ENCODE data around the gene VCAM1. TPM values are rescaled to one million over a fixed set of nuclear protein-coding genes. Genes with fewer than 3 reads are reported as not detected.

Gene VCAM1
- total and polyA plus RNA-seq, 2 donors (not counting 3 experiments of a cell fraction or from before 2014, with no cell fraction given): 1.8 to 2.3 TPM

GRCh38 chr1:100706296-100706695, 13.2 kb upstream of the VCAM1 start:
- BruUV-seq (replicated peaks): no TSS peak
- no peak for DNase-seq (ENCODE audit: low read depth, low spot score)
- dilution Hi-C loops (cut with MboI; ENCODE audit: extremely low pct_ligation_motif_present, low sequenced_read_pairs): no loop called here
- Histone ChIP-seq H3K4me2 (ENCODE audit: insufficient read depth, low read length) (no peak overlapping the region), H3K79me2 (ENCODE audit: control insufficient read depth, insufficient read depth, low read length) (no peaks in the 10 kb centered on the region), H3K36me3 (ENCODE audit: control insufficient read depth in 2 of 2, extremely low read depth in 1 of 2, insufficient read depth in 2 of 2, low read length in 2 of 2) (no peaks in the 10 kb centered on the region), H3K4me3 (replicated peaks in 1 of 3; ENCODE audit: insufficient read depth in 1 of 3, low read depth in 1 of 3, low read length in 3 of 3) (no peak overlapping the region), H2AFZ (ENCODE audit: low read depth, low read length) (no peak overlapping the region), H3K27ac (ENCODE audit: insufficient read depth, low read depth, low read length) (no peak overlapping the region), H3K4me1 (ENCODE audit: control insufficient read depth, extremely low read depth, insufficient read depth, low read length) (peaks cover 30% of the 10 kb centered on the region), H3K27me3 (ENCODE audit: control insufficient read depth in 2 of 2, insufficient read depth in 2 of 2, low read length in 2 of 2) (no peaks in the 10 kb centered on the region), H3K9me3 (replicated peaks; ENCODE audit: control insufficient read depth, insufficient read depth, low read length) (no peaks in the 10 kb centered on the region), H3K9me1 (replicated peaks; ENCODE audit: control insufficient read depth, extremely low read depth, insufficient read depth, low read length) (no peaks in the 10 kb centered on the region), H4K20me1 (replicated peaks; ENCODE audit: control insufficient read depth, extremely low read depth, insufficient read depth, low read length) (no peaks in the 10 kb centered on the region), H3K9ac (replicated peaks; ENCODE audit: extremely low read depth, insufficient read depth, low read length) (no peak overlapping the region)
- intact Hi-C loops (cut with micrococcal nuclease): loop anchor here (5.0 to 10.0 kb wide), 2 partner anchors 131 to 159 kb away; no protein-coding TSS in a partner anchor
- TF ChIP-seq FOS (IDR thresholded peaks at IDR 0.05; ENCODE audit: borderline replicate concordance, insufficient read depth, low read length) (no peak), EZH2 (IDR thresholded peaks at IDR 0.05; ENCODE audit: borderline replicate concordance, low read depth, low read length, severe bottlenecking) (no peak), POLR2AphosphoS5 (IDR thresholded peaks at IDR 0.05; ENCODE audit: insufficient read depth, low read depth, low read length) (no peak), POLR2A (IDR thresholded peaks at IDR 0.05; ENCODE audit: low read depth, low read length) (no peak)
- FAIRE-seq: no peak
- POLR2A ChIA-PET: no interaction called here
- CTCF ChIA-PET: no interaction called here

- Histone ChIP-seq H3K9me1 (replicated peaks; ENCODE audit: control insufficient read depth, extremely low read depth, insufficient read depth, low read length) (no peaks in the 10 kb centered on the region), H3K9me3 (replicated peaks; ENCODE audit: control insufficient read depth, insufficient read depth, low read length) (no peaks in the 10 kb centered on the region), H3K4me1 (ENCODE audit: control insufficient read depth, extremely low read depth, insufficient read depth, low read length) (peaks cover 30% of the 10 kb centered on the region), H3K9ac (replicated peaks; ENCODE audit: extremely low read depth, insufficient read depth, low read length) (no peak overlapping the region), H3K27me3 (ENCODE audit: control insufficient read depth in 2 of 2, insufficient read depth in 2 of 2, low read length in 2 of 2) (no peaks in the 10 kb centered on the region), H3K36me3 (ENCODE audit: control insufficient read depth in 2 of 2, extremely low read depth in 1 of 2, insufficient read depth in 2 of 2, low read length in 2 of 2) (no peaks in the 10 kb centered on the region), H3K27ac (ENCODE audit: insufficient read depth, low read depth, low read length) (no peak overlapping the region), H2AFZ (ENCODE audit: low read depth, low read length) (no peak overlapping the region), H3K4me2 (ENCODE audit: insufficient read depth, low read length) (no peak overlapping the region), H4K20me1 (replicated peaks; ENCODE audit: control insufficient read depth, extremely low read depth, insufficient read depth, low read length) (no peaks in the 10 kb centered on the region), H3K4me3 (replicated peaks in 1 of 3; ENCODE audit: insufficient read depth in 1 of 3, low read depth in 1 of 3, low read length in 3 of 3) (no peak overlapping the region), H3K79me2 (ENCODE audit: control insufficient read depth, insufficient read depth, low read length) (no peaks in the 10 kb centered on the region)
- no TSS peak for BruUV-seq (replicated peaks)
- TF ChIP-seq EZH2 (IDR thresholded peaks at IDR 0.05; ENCODE audit: borderline replicate concordance, low read depth, low read length, severe bottlenecking): no peak
- no peak for TF ChIP-seq CTCF (IDR thresholded peaks at IDR 0.05; ENCODE audit: extremely low read depth in 1 of 2, insufficient read depth in 1 of 2, low read depth in 1 of 2, low read length in 2 of 2)
- TF ChIP-seq JUN (IDR thresholded peaks at IDR 0.05; ENCODE audit: borderline replicate concordance, insufficient read depth, insufficient read length, low read depth): no peak
- no peak for TF ChIP-seq MYC (IDR thresholded peaks at IDR 0.05; ENCODE audit: low read depth, low read length)
- TF ChIP-seq MAX (IDR thresholded peaks at IDR 0.05; ENCODE audit: insufficient read depth, insufficient read length): no peak
- no peak for TF ChIP-seq FOS (IDR thresholded peaks at IDR 0.05; ENCODE audit: borderline replicate concordance, insufficient read depth, low read length)
- TF ChIP-seq POLR2AphosphoS5 (IDR thresholded peaks at IDR 0.05; ENCODE audit: insufficient read depth, low read depth, low read length): no peak
- no peak for TF ChIP-seq GATA2 (IDR thresholded peaks at IDR 0.05; ENCODE audit: insufficient read depth, insufficient read length, low read depth, low read length)
- no peak for TF ChIP-seq POLR2A (IDR thresholded peaks at IDR 0.05; ENCODE audit: low read depth, low read length)
- CTCF ChIA-PET: no interaction called here
- intact Hi-C loops (cut with micrococcal nuclease): loop anchor here (5.0 to 10.0 kb wide), 2 partner anchors 130 to 158 kb away; no protein-coding TSS in a partner anchor
- dilution Hi-C loops (cut with MboI; ENCODE audit: extremely low pct_ligation_motif_present, low sequenced_read_pairs): no loop called here
- POLR2A ChIA-PET: no interaction called here
- DNase-seq (ENCODE audit: low read depth, low spot score) (no peak), FAIRE-seq (no peak)
Measured at GRCh38 chr1:100706856-100707255, 12.7 kb upstream of the VCAM1 start.
